ENCODE data around the gene TMC7.

DNA sequence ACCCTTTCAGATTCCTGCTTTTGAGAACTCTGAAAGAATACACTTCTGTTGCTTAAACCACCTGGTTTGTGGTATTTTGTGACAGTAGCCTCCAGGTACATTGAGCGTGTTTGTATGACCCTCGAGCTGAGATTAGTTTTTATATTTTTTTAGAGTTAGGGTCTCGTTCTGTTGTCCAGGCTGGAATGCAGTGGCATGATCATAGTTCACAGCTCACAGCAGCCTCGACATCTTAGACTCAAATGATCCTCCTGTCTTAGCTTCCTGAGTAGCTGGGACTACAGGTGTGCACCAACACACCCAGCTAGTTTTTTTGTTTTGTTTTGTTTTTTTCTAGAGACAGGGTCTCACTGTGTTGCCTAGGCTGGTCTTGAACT, 125.5 kb downstream of the TMC7 start:
- TF ChIP-seq RXRA (IDR thresholded peaks at IDR 0.05; ENCODE audit: insufficient read depth, low read depth, low read length) (no peak), CREB1 (IDR thresholded peaks at IDR 0.05) (no peak), ATF3 (IDR thresholded peaks at IDR 0.05; ENCODE audit: insufficient read depth, low read depth, low read length) (no peak), POU5F1 (IDR thresholded peaks at IDR 0.05; ENCODE audit: low read depth, low read length) (no peak), CHD1 (IDR thresholded peaks at IDR 0.05; ENCODE audit: low read depth, low read length) (no peak), POLR2A (IDR thresholded peaks at IDR 0.05; ENCODE audit: control extremely low read depth in 1 of 2, low read depth in 2 of 2, low read length in 2 of 2) (no peak), EZH2 (IDR thresholded peaks at IDR 0.05; ENCODE audit: low read depth, low read length, severe bottlenecking) (no peak), SIN3A (conservative IDR thresholded peaks at IDR 0.05 in 1 of 2, IDR thresholded peaks at IDR 0.05 in 1 of 2; ENCODE audit: low read depth in 1 of 2, low read length in 2 of 2) (no peak), EGR1 (IDR thresholded peaks at IDR 0.05; ENCODE audit: borderline replicate concordance, low read depth, low read length) (no peak), EP300 (IDR thresholded peaks at IDR 0.05; ENCODE audit: borderline replicate concordance in 1 of 2, low read depth in 2 of 2, low read length in 2 of 2) (no peak), CEBPB (IDR thresholded peaks at IDR 0.05; ENCODE audit: low read depth, low read length) (no peak)
- TF ChIP-seq, protein P1, sequence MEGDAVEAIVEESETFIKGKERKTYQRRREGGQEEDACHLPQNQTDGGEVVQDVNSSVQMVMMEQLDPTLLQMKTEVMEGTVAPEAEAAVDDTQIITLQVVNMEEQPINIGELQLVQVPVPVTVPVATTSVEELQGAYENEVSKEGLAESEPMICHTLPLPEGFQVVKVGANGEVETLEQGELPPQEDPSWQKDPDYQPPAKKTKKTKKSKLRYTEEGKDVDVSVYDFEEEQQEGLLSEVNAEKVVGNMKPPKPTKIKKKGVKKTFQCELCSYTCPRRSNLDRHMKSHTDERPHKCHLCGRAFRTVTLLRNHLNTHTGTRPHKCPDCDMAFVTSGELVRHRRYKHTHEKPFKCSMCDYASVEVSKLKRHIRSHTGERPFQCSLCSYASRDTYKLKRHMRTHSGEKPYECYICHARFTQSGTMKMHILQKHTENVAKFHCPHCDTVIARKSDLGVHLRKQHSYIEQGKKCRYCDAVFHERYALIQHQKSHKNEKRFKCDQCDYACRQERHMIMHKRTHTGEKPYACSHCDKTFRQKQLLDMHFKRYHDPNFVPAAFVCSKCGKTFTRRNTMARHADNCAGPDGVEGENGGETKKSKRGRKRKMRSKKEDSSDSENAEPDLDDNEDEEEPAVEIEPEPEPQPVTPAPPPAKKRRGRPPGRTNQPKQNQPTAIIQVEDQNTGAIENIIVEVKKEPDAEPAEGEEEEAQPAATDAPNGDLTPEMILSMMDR (IDR thresholded peaks at IDR 0.05; ENCODE audit: control extremely low read depth in 1 of 3, insufficient read depth in 1 of 3, low read depth in 1 of 3, low read length in 3 of 3), result no peak

Measured in H1 (cell line).